ENCODE measurements around the gene MPP3.
"Not testable (repeated sequence)": the region's sequence is repeated elsewhere in the genome, so short reads cannot be mapped to it uniquely, and the experiment has no call there.

MPP3 gene

GRCh38 chr17:43832976-43833829 is at the start of gene MPP3:
MPP3 (minus strand) TSS chr17:43833146; CDS start chr17:43831906, 1,240 bp downstream.
- DNase-seq (ENCODE audit: low read depth in 3 of 3, low spot score in 1 of 3) = peak in 2 of 3 donors; percentile 17 to 24

- DNase-seq (ENCODE audit: low read depth in 3 of 3, low spot score in 1 of 3) = no peak
These were observed 49.0 kb upstream of the MPP3 start for GRCh38 chr17:43881758-43882505.

- no peak for DNase-seq (ENCODE audit: low read depth in 3 of 3, low spot score in 1 of 3)
These were observed 48.2 kb upstream of the MPP3 start for GRCh38 chr17:43881181-43881580.

GRCh38 chr17:43880420-43880991 is 47.6 kb upstream of the MPP3 start:
- peak in 1 of 3 donors; percentile 21 for DNase-seq (ENCODE audit: low read depth in 3 of 3, low spot score in 1 of 3)

GRCh38 chr17:43879723-43880419 is 46.9 kb upstream of the MPP3 start:
- no peak for DNase-seq (ENCODE audit: low read depth in 3 of 3, low spot score in 1 of 3)

- DNase-seq (ENCODE audit: low read depth in 3 of 3, low spot score in 1 of 3) = peak in 2 of 3 donors; percentile 25 to 75
These were observed 45.6 kb upstream of the MPP3 start for GRCh38 chr17:43878260-43879175.

- no peak for DNase-seq (ENCODE audit: low read depth in 3 of 3, low spot score in 1 of 3)
These were observed 44.7 kb upstream of the MPP3 start for GRCh38 chr17:43877451-43878155.

GRCh38 chr17:43877031-43877430 is 44.1 kb upstream of the MPP3 start:
- DNase-seq (ENCODE audit: low read depth in 3 of 3, low spot score in 1 of 3) = no peak

- DNase-seq (ENCODE audit: low read depth in 3 of 3, low spot score in 1 of 3) = no peak
These were observed 42.7 kb upstream of the MPP3 start for GRCh38 chr17:43875476-43876147.

GRCh38 chr17:43874293-43874692 is 41.3 kb upstream of the MPP3 start:
- DNase-seq (ENCODE audit: low read depth in 3 of 3, low spot score in 1 of 3) = no peak

GRCh38 chr17:43873815-43874214 is 40.9 kb upstream of the MPP3 start:
- DNase-seq (ENCODE audit: low read depth in 3 of 3, low spot score in 1 of 3) = no peak

- DNase-seq (ENCODE audit: low read depth in 3 of 3, low spot score in 1 of 3) = no peak
These were observed 40.1 kb upstream of the MPP3 start for GRCh38 chr17:43873091-43873490.

GRCh38 chr17:43871946-43872690 is 39.2 kb upstream of the MPP3 start:
- no peak for DNase-seq (ENCODE audit: low read depth in 3 of 3, low spot score in 1 of 3)

GRCh38 chr17:43869031-43869430 is 36.1 kb upstream of the MPP3 start:
- not testable (repeated sequence) for DNase-seq (ENCODE audit: low read depth in 3 of 3, low spot score in 1 of 3)

GRCh38 chr17:43868226-43868994 is 35.5 kb upstream of the MPP3 start:
- DNase-seq (ENCODE audit: low read depth in 3 of 3, low spot score in 1 of 3) = no peak

GRCh38 chr17:43864161-43864984 is 31.4 kb upstream of the MPP3 start:
- DNase-seq (ENCODE audit: low read depth in 3 of 3, low spot score in 1 of 3) = no peak

GRCh38 chr17:43861960-43862359 is 29.0 kb upstream of the MPP3 start:
- no peak for DNase-seq (ENCODE audit: low read depth in 3 of 3, low spot score in 1 of 3)
